DMS53 treated with DMSO at 0.1 percent for 48 hours (cell line): ENCODE data around the gene PSMB2.

ENCODE experiments used
- DNase-seq: peaks from one replicate; lab custom pipeline; 2025; ENCODE audit not compliant: unreplicated experiment; lab: John Stamatoyannopoulos, UW

Gene PSMB2

DNA sequence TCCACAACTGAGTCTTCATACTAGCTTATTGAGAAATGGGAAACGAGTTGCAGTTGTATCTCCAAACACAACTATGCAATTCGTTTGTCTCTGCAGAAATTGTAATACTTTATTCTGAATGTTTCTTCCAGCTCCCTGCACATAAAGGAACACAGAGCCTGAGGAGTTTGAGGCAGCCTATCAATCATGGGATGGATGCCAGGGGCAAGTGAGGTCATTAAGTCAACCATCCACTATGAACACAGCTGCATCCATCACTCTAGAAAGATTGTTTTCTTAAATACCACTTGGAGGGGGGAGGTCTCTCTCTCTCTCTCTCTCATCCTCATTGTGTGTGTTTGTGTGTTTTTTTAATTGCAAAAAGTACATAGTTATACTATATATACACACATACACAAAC, 2.9 kb upstream of the PSMB2 start:
- DNase-seq: no peak

DNA sequence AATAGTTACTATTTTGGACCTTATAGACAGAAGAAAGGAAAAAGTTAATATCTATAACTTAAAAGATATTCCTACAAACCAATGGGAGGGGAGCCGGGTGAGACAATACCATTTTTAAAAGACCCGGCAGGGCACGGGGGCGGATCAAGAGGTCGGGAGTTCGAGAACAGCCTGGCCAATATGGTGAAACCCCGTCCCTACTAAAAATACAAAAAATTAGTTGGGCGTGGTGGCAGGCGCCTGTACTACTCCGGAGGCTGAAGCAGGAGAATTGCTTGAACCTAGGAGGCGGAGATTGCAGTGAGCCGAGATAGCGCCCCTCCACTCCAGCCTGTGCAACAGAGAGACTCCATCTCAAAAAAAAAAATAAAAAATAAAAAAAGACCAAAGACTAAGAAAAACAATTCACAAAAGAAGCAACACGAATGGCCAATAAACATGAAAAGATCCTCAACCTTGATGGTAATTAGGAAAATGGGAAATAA, 1.2 kb upstream of the PSMB2 start:
- DNase-seq: no peak

- DNase-seq: peak; percentile 10
Observed at GRCh38 chr1:35640380-35641232, 720 bp downstream of the PSMB2 start.

- DNase-seq: peak; percentile 55
Observed at GRCh38 chr1:35637401-35637809, 3.9 kb downstream of the PSMB2 start.

DNA sequence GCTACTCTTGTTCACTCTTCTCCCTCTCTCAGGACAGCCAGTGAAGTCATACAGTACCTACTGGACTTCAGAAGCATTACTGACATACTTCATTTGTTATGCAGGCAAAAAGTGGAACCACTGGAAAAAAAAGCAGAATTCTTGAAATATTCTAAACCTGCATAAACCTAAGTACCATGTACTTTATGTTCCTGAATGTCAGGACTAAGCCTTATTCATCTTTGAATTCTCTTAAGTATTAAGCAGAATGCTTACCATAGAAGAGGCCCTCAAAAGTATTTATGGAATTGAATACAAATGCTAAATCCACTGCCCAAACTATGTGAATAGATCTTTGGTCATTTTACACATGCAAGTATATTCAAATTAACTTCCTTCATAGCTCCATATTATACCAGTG, 7.8 kb downstream of the PSMB2 start:
- DNase-seq: no peak

GRCh38 chr1:35631396-35631795, 9.9 kb downstream of the PSMB2 start:
- no peak for DNase-seq

- no peak for DNase-seq
Observed at GRCh38 chr1:35629051-35629450, 12.3 kb downstream of the PSMB2 start.

DNA sequence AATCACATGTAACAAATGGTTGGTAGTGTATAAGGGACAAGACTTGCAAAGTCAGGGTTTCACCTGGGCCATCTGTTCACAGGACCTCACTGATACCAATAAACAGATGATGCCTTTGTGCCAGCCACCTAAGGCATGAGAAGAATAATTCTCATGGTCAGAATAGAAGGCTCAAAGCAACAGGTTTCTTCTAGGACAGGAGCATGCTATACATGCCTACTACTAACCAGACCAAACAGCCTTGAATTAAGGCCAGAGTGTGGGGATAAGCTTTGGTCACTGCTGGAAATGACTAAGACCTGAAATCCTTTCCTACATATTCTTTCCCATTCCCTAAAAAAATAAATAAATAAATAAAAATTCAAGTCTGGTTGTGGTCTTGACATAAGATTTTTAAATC, 17.5 kb downstream of the PSMB2 start:
- DNase-seq: no peak

DNA sequence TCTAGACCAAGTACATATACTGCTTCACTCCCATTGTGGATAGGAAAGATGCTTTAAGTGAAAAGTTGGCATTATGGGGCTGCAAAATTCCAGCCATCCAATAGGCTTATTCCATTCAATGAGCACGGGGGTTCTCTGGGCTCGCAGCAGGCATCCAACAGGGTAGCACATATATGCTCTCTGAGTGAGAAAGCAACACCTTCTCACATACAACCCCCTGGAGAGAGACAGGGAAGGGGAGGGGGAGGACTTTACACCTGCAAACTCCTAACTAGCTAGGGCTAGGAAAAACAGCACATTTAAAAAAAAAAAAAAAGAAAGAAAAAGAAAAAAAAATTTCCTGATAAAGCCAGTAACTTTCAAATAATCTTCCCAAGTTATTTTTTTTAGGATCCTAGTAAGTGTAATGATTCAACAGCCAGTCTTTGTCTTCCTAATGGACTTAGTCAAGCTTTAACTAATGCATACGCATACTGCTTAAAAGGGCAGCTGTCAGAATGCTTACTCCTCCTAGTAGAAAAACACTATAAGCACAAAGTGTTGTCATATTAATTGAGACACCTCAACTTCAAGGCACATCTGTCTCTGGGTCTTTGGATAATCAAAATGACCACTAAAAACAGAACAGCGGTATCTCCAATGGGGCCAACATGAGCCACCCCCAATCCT, 18.7 kb downstream of the PSMB2 start:
- no peak for DNase-seq

- no peak for DNase-seq
Observed at GRCh38 chr1:35619237-35620121, 21.8 kb downstream of the PSMB2 start.

- no peak for DNase-seq
Observed at GRCh38 chr1:35615440-35615839, 25.9 kb downstream of the PSMB2 start.

- DNase-seq: no peak
Observed at GRCh38 chr1:35611655-35612054, 29.7 kb downstream of the PSMB2 start.

DNA sequence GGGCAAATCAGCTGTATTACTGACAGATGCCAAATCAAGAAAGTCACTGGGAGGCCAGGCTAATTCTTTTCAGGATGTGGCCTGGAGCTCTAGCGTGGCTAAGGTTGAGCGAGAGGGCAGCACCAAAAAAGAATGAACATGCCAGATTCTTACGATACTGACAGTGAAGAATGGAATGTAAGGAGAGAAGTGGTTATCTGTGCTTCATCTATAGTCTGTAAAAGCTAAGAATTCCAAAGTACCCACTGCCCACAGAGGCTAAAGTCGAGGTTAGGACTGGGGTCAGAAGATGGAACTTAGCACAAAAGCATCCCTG, 35.5 kb downstream of the PSMB2 start:
- DNase-seq: no peak

- no peak for DNase-seq
Observed at GRCh38 chr1:35605071-35605866, 36.1 kb downstream of the PSMB2 start.

GRCh38 chr1:35603941-35604340, 37.4 kb downstream of the PSMB2 start:
- DNase-seq: no peak

DNA sequence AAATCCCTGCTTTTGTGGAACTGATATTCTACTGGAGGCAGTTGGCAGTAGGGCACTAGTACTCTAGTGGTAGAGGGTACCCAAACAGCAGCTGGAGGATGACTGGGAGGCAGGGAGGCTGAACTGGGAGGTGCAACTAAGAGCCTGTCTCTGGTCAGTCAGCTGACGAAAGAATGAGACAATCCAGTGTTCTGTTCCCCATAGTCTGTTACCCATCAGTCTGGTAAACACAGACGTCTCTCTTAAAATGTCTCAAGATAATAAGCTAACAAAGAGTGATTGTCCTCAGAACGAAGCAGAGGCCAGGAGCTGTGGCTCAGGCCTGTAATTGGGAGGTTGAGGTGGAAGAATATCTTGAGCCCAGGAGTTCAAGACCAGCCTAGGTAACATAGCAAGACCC, 37.9 kb downstream of the PSMB2 start:
- no peak for DNase-seq

DNA sequence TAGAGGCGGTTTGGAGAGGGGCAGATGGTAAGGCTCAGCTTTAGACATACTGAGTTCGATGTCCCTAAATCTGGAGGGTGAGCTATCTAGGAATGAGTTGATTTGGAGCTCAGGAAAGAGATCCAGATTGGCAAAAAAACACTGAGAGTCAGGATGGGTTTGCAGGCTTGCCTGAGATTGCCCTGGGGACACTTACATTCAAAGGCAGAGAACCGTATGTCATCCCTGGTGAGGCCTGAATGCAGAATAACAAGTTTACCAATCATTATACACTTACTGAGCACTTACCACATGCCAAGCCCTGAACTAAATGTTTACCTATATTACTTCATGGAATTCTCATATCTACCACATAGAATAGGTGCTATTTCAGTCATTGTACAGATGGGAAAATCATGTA, 40.7 kb downstream of the PSMB2 start:
- DNase-seq: no peak

- no peak for DNase-seq
Observed at GRCh38 chr1:35599411-35599810, 41.9 kb downstream of the PSMB2 start.

DNA sequence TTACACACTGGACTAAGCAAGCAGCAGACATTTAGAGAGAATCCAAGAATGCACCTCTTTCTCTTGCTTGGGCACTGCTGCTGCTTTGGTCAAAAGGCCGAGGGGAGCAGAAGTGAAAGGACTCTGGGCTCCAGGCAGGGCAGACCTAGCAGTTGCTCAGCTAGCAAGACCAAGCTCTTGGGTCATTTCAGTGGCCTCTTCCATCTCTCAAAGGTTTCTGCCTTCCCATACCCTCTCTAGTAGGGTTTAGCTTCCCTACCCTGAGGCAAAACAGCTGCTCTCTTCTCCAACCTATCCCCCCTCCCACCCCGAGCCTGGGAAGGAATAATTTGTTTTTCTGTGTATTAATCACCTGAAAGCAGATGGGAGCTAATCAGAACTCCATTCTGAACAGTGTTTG, 42.4 kb downstream of the PSMB2 start:
- DNase-seq: no peak

- no peak for DNase-seq
Observed at GRCh38 chr1:35597870-35598269, 43.5 kb downstream of the PSMB2 start.

DNA sequence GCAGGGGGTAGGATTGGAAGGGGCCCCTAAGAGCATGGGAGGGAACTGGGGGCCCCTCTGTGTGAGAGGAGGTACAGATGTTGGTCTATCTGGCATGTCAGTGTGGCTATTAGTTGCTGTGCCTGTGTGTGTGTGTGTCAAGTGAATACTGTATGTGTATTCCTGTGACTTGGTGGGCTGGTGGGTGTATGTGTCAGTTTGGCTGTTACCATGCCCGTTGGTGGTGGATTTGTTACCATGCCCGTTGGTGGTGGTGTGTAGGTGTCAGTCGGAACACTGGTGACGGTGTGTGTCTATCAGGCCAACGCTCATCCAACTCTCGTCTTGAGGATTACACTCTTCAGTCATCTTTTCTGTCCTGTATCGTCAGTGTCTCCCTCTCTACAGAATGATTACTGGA, 45.6 kb downstream of the PSMB2 start:
- DNase-seq: no peak
